ENCODE data around the gene ADSL.
A peak's percentile ranks its signal among the peaks of the same experiment; 100 is the strongest.

Gene ADSL

GRCh38 chr22:40335358-40335757, 10.9 kb upstream of the ADSL start:
- no peak for TF ChIP-seq CTCF (IDR thresholded peaks at IDR 0.05; ENCODE audit: low read depth, low read length, missing control alignments)
- H3K4me3 ChIP-seq (ENCODE audit: low read depth, low read length): no peak overlapping the region
- no peaks in the 10 kb centered on the region for H3K27me3 ChIP-seq (replicated peaks)
- no peak for DNase-seq
- in situ Hi-C loops (cut with HindIII; ENCODE audit: low pct_ligation_motif_present, low sequenced_read_pairs): no loop called here
- H3K36me3 ChIP-seq (replicated peaks): no peaks in the 10 kb centered on the region
- H3K27ac ChIP-seq: no peak overlapping the region

GRCh38 chr22:40340044-40340443, 6.3 kb upstream of the ADSL start:
- no peak overlapping the region for H3K27ac ChIP-seq
- no peak for TF ChIP-seq CTCF (IDR thresholded peaks at IDR 0.05; ENCODE audit: low read depth, low read length, missing control alignments)
- no peak for DNase-seq
- in situ Hi-C loops (cut with HindIII; ENCODE audit: low pct_ligation_motif_present, low sequenced_read_pairs): no loop called here
- H3K4me3 ChIP-seq (ENCODE audit: low read depth, low read length): no peak overlapping the region
- no peaks in the 10 kb centered on the region for H3K27me3 ChIP-seq (replicated peaks)
- H3K36me3 ChIP-seq (replicated peaks): no peaks in the 10 kb centered on the region

DNA sequence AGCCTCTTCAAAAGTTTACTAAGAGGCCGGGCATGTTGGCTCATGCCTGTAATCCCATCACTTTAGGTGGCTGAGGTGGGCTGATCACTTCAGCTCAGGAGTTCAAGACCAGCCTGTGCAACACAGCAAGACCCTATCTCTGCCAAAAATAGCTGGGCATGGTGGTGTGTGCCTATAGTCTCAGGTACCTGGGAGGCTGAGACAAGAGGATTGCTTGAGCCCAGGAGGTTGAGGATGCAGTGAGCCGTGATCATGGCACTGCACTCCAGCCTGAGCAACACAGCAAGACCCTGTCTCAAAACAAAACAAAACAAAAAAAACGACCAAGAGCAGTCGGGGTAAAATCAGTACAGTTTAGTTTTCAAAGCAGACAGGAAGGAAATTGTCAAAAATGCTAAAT, 4.7 kb upstream of the ADSL start:
- Histone ChIP-seq H3K4me3 (ENCODE audit: low read depth, low read length) (no peak overlapping the region), H3K27ac (no peak overlapping the region), H3K36me3 (replicated peaks) (no peaks in the 10 kb centered on the region), H3K27me3 (replicated peaks) (no peaks in the 10 kb centered on the region)
- DNase-seq: no peak
- in situ Hi-C loops (cut with HindIII; ENCODE audit: low pct_ligation_motif_present, low sequenced_read_pairs): no loop called here
- TF ChIP-seq CTCF (IDR thresholded peaks at IDR 0.05; ENCODE audit: low read depth, low read length, missing control alignments): no peak

DNA sequence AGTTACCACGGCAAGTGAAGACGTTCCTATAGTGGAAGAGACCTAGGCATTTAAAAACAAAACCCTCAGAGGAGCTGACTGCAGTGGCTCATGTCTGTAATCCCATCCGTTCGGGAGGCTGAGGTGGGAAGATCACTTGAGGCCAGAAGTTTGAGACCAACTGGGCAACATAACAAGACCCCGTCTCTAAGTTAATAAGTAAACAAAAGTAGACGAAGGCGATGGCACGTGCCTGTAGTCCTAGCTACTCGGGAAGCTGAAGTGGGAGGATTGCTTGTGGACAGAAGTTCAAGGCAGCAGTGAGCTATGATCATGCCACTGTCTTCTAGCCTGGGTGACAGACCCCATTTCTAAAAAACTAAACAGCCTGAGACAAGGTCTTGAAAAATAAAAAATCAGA, 3.8 kb upstream of the ADSL start:
- TF ChIP-seq CTCF (IDR thresholded peaks at IDR 0.05; ENCODE audit: low read depth, low read length, missing control alignments): no peak
- Histone ChIP-seq H3K27me3 (replicated peaks) (no peaks in the 10 kb centered on the region), H3K4me3 (ENCODE audit: low read depth, low read length) (no peak overlapping the region), H3K27ac (no peak overlapping the region), H3K36me3 (replicated peaks) (no peaks in the 10 kb centered on the region)
- DNase-seq: no peak
- in situ Hi-C loops (cut with HindIII; ENCODE audit: low pct_ligation_motif_present, low sequenced_read_pairs): no loop called here

GRCh38 chr22:40345271-40345670, 1.0 kb upstream of the ADSL start:
- TF ChIP-seq CTCF (IDR thresholded peaks at IDR 0.05; ENCODE audit: low read depth, low read length, missing control alignments): no peak
- in situ Hi-C loops (cut with HindIII; ENCODE audit: low pct_ligation_motif_present, low sequenced_read_pairs): no loop called here
- Histone ChIP-seq H3K36me3 (replicated peaks) (peaks cover 3% of the 10 kb centered on the region), H3K27ac (no peak overlapping the region), H3K27me3 (replicated peaks) (no peaks in the 10 kb centered on the region), H3K4me3 (ENCODE audit: low read depth, low read length) (peak overlapping the region; percentile 94)
- no peak for DNase-seq

- Histone ChIP-seq H3K36me3 (replicated peaks) (peaks cover 9% of the 10 kb centered on the region), H3K4me3 (ENCODE audit: low read depth, low read length) (peak overlapping the region; percentile 94), H3K27ac (peak overlapping the region; percentile 19), H3K27me3 (replicated peaks) (no peaks in the 10 kb centered on the region)
- TF ChIP-seq CTCF (IDR thresholded peaks at IDR 0.05; ENCODE audit: low read depth, low read length, missing control alignments): no peak
- DNase-seq: no peak
- in situ Hi-C loops (cut with HindIII; ENCODE audit: low pct_ligation_motif_present, low sequenced_read_pairs): no loop called here
Measured at GRCh38 chr22:40345815-40346184, 500 bp upstream of the ADSL start.
